ENCODE measurements around the gene CLDN4.

GRCh38 chr7:73823257-73823656 lies 7.5 kb upstream of the CLDN4 start:
- TF ChIP-seq TAF1 (IDR thresholded peaks at IDR 0.05; ENCODE audit: low read depth, low read length), result no peak
- no peak for TF ChIP-seq POLR2A (IDR thresholded peaks at IDR 0.05; ENCODE audit: low read depth, low read length)
- no peak for TF ChIP-seq POLR2AphosphoS5 (IDR thresholded peaks at IDR 0.05; ENCODE audit: low read depth, low read length)
- no peak for TF ChIP-seq SPI1 (IDR thresholded peaks at IDR 0.05; ENCODE audit: low read depth, low read length)
- TF ChIP-seq POU2F2 (IDR thresholded peaks at IDR 0.05; ENCODE audit: low read depth, low read length), result no peak
